Fibroblast of lung (primary cell): ENCODE results near the gene TATDN2. TPM values are rescaled to one million over a fixed set of nuclear protein-coding genes. Genes with fewer than 3 reads are reported as not detected.

Experiments used
- DNase-seq, 2 donors: peaks; one replicate each; pipeline versions ENCODE4 v3.0.0 to v3.0.0-alpha.2; 2010; ENCODE audit warnings: low read depth in 2 of 2
- H2AFZ ChIP-seq: 2 replicates; pipeline ENCODE4 v1.5.1; 2012; ENCODE audit warnings: low read length, control low read depth, inconsistent platforms
- H3K27ac ChIP-seq: 2 replicates; pipeline ENCODE4 v1.5.1; 2011; ENCODE audit warnings: low read length, control low read depth; ENCODE audit not compliant: insufficient read depth
- H3K27me3 ChIP-seq: 2 replicates; pipeline ENCODE4 v1.5.1; 2011; ENCODE audit warnings: mild to moderate bottlenecking, low read length; ENCODE audit not compliant: control insufficient read depth, insufficient read depth
- H3K36me3 ChIP-seq: 2 replicates; pipeline ENCODE4 v1.5.1; 2011; ENCODE audit warnings: low read length; ENCODE audit not compliant: control insufficient read depth, insufficient read depth
- H3K4me1 ChIP-seq: 2 replicates; pipeline ENCODE4 v1.5.1; 2011; ENCODE audit warnings: low read length; ENCODE audit not compliant: control insufficient read depth, insufficient read depth; ENCODE audit errors: extremely low read depth
- H3K4me2 ChIP-seq: 2 replicates; pipeline ENCODE4 v1.5.1; 2011; ENCODE audit warnings: low read length, control low read depth; ENCODE audit not compliant: insufficient read depth; ENCODE audit errors: extremely low read depth
- H3K4me3 ChIP-seq, 4 experiments: fragments of 200-600 bp in 1 of 4; sonication (generic) in 1 of 4; replicated peaks in 1 of 4; 2 replicates each; pipeline ENCODE4 v1.5.1; 2011 to 2016; ENCODE audit warnings: low read length in 4 of 4, low read depth in 3 of 4, mild to moderate bottlenecking in 3 of 4, control low read depth in 2 of 4, inconsistent platforms in 1 of 4, mixed read lengths in 1 of 4; ENCODE audit not compliant: insufficient read depth in 1 of 4; ENCODE audit errors: control extremely low read depth in 1 of 4
- H3K79me2 ChIP-seq: 2 replicates; pipeline ENCODE4 v1.5.1; 2012; ENCODE audit warnings: mild to moderate bottlenecking, low read length, inconsistent platforms; ENCODE audit not compliant: control insufficient read depth, insufficient read depth
- H3K9ac ChIP-seq: 2 replicates; pipeline ENCODE4 v1.5.1; 2011; ENCODE audit warnings: mild to moderate bottlenecking, low read length, control low read depth; ENCODE audit not compliant: insufficient read depth
- H3K9me3 ChIP-seq: 2 replicates; pipeline ENCODE4 v1.5.1; 2012; ENCODE audit warnings: low read depth, low read length; ENCODE audit not compliant: control insufficient read depth, insufficient read depth
- H4K20me1 ChIP-seq: 2 replicates; pipeline ENCODE4 v1.5.1; 2011; ENCODE audit warnings: low read length; ENCODE audit not compliant: control insufficient read depth, insufficient read depth; ENCODE audit errors: extremely low read depth
- CTCF ChIP-seq, 2 donors: IDR thresholded peaks in 1 of 2; conservative IDR thresholded peaks in 1 of 2; 1 replicate in 1 of 2; 2 replicates in 1 of 2; pipeline ENCODE4 v1.5.1; 2011 to 2012; ENCODE audit warnings: low read length in 2 of 2, control low read depth in 1 of 2, inconsistent platforms in 1 of 2, low read depth in 1 of 2, mild to moderate bottlenecking in 1 of 2
- EZH2 ChIP-seq: IDR thresholded peaks from 2 replicates; pipeline ENCODE4 v1.5.1; 2012; ENCODE audit warnings: low read length, control low read depth, mild to moderate bottlenecking; ENCODE audit errors: missing control alignments
- polyA plus RNA-seq, 2 donors: library from polyadenylated mRNA; depleted of rRNA in 1 of 2; stranded (reverse) in 1 of 2; unstranded in 1 of 2; fragments of >200 nt; gene quantifications; 2 replicates each; pipeline ENCODE4 v1.2.1, GENCODE V29; 2011 to 2012; ENCODE audit warnings: missing spikeins in 1 of 2
- total RNA-seq: library from RNA; depleted of rRNA; stranded (reverse); fragments of >200 nt; gene quantifications from 2 replicates; pipeline ENCODE4 v1.2.1, GENCODE V29; 2014

TATDN2 gene
- total and polyA plus RNA-seq, 2 donors (not counting 1 experiment from before 2014, with no cell fraction given), result 12.4 to 16.5 TPM

DNA sequence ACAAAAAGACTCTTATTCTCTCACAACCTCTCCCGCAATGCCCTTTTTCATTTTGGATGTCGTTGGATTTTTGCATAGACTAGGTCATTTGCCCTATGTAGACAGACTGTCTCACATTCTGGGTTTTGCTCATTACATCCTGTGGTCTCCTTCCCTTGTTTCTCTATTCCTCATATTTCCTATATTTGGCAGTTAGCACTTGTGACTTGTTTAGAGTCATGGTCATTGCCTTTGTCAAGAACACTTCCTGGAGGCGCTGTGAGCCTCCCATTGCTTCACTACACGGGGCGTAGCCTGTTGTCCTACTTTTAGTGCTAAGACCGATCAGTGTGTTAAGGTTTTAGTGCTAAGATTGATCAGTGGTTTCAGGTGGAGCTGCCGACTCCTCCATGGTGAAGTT, 16.1 kb upstream of the TATDN2 start:
- H3K4me1 ChIP-seq, result no peaks in the 10 kb centered on the region
- H3K27me3 ChIP-seq, result no peaks in the 10 kb centered on the region
- H3K9me3 ChIP-seq, result no peaks in the 10 kb centered on the region
- no peak overlapping the region for H3K27ac ChIP-seq
- H3K36me3 ChIP-seq, result peaks cover 4% of the 10 kb centered on the region
- TF ChIP-seq CTCF (conservative IDR thresholded peaks at IDR 0.05 in 1 of 2, IDR thresholded peaks at IDR 0.05 in 1 of 2; ENCODE audit: low read depth in 1 of 2, low read length in 2 of 2) (no peak), EZH2 (no peak)
- H3K4me3 ChIP-seq, result no peak overlapping the region
- no peaks in the 10 kb centered on the region for H4K20me1 ChIP-seq
- no peak for DNase-seq
- no peak overlapping the region for H2AFZ ChIP-seq
- H3K4me2 ChIP-seq, result no peak overlapping the region
- no peaks in the 10 kb centered on the region for H3K79me2 ChIP-seq
- H3K9ac ChIP-seq, result no peak overlapping the region

DNA sequence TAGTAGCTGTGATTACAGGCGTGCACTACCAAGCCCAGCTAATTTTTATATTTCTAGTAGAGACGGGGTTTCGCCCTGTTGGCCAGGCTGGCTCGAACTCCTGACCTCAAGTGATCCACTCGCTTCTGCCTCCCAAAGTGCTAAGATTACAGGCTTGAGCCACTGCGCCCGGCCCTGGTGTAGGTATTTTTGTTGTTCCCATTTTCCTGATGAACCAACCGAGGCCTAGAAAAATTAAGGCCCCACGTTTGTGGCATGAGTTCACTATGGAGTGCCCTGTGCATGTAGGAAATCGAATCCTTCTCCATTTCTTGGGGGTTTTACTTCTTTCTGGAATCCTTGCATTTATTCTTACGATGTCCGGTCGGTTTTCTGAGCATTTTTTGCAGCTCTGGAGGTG, 14.3 kb upstream of the TATDN2 start:
- Histone ChIP-seq H4K20me1 (no peaks in the 10 kb centered on the region), H3K4me3 (no peak overlapping the region), H3K27ac (no peak overlapping the region), H3K79me2 (no peaks in the 10 kb centered on the region), H3K27me3 (no peaks in the 10 kb centered on the region), H3K9me3 (no peaks in the 10 kb centered on the region), H3K9ac (no peak overlapping the region), H3K4me2 (no peak overlapping the region), H3K4me1 (no peaks in the 10 kb centered on the region), H2AFZ (no peak overlapping the region), H3K36me3 (peaks cover 4% of the 10 kb centered on the region)
- TF ChIP-seq CTCF (conservative IDR thresholded peaks at IDR 0.05 in 1 of 2, IDR thresholded peaks at IDR 0.05 in 1 of 2; ENCODE audit: low read depth in 1 of 2, low read length in 2 of 2) (no peak), EZH2 (no peak)
- no peak for DNase-seq

- Histone ChIP-seq H3K9ac (no peak overlapping the region), H3K27me3 (no peaks in the 10 kb centered on the region), H2AFZ (no peak overlapping the region), H3K4me1 (no peaks in the 10 kb centered on the region), H3K9me3 (no peaks in the 10 kb centered on the region), H3K36me3 (peaks cover 3% of the 10 kb centered on the region), H3K27ac (no peak overlapping the region), H3K79me2 (no peaks in the 10 kb centered on the region), H3K4me3 (no peak overlapping the region), H3K4me2 (no peak overlapping the region), H4K20me1 (no peaks in the 10 kb centered on the region)
- no peak for TF ChIP-seq CTCF (conservative IDR thresholded peaks at IDR 0.05 in 1 of 2, IDR thresholded peaks at IDR 0.05 in 1 of 2; ENCODE audit: low read depth in 1 of 2, low read length in 2 of 2)
- no peak for TF ChIP-seq EZH2
- no peak for DNase-seq
These were observed 13.6 kb upstream of the TATDN2 start for GRCh38 chr3:10234526-10235230.
